PC-9 (cell line): ENCODE data around the gene ZNF75A. TPM values are rescaled to one million over a fixed set of nuclear protein-coding genes. Genes with fewer than 3 reads are reported as not detected.

ENCODE experiments used
- BruUV-seq: library from RNA; stranded (reverse); fragments of 400-500 nt; replicated peaks from 2 replicates; lab custom pipeline; 2021; lab: Mats Ljungman, UMichigan
- CTCF ChIA-PET: fragments of 300-600 bp; sonication (Branson Sonifier 250); formaldehyde crosslinking; loops from one replicate; lab custom pipeline; 2022; ENCODE audit warnings: antibody characterized with exemption; lab: Charles Lee
- POLR2A ChIA-PET: fragments of 300-600 bp; sonication (Branson Sonifier 250); formaldehyde crosslinking; loops from one replicate; lab custom pipeline; 2022; ENCODE audit warnings: antibody characterized with exemption; ENCODE audit not compliant: unreplicated experiment; lab: Charles Lee
- DNase-seq, 2 experiments: peaks; one replicate each; pipeline versions ENCODE4 v3.0.0 to v3.0.0-alpha.2; 2015 to 2022; ENCODE audit warnings: mixed read lengths in 1 of 2
- H2AFZ ChIP-seq: fragments of 200-600 bp; sonication (generic); 2 replicates; pipeline ENCODE4 v1.8.1; 2017; ENCODE audit warnings: antibody characterized with exemption
- H3F3A ChIP-seq: fragments of 200-600 bp; sonication (generic); 2 replicates; pipeline ENCODE4 v1.8.1; 2017; ENCODE audit warnings: antibody characterized with exemption, mild to moderate bottlenecking, low read depth; ENCODE audit not compliant: insufficient read depth
- H3K27ac ChIP-seq: fragments of 200-600 bp; sonication (generic); 2 replicates; pipeline ENCODE4 v1.6.1; 2016; ENCODE audit warnings: mixed run types
- H3K27me3 ChIP-seq: fragments of 200-600 bp; sonication (generic); 2 replicates; pipeline ENCODE4 v1.6.1; 2016; ENCODE audit warnings: low read depth, mixed run types; ENCODE audit not compliant: insufficient read depth
- H3K36me3 ChIP-seq: fragments of 200-600 bp; sonication (generic); 2 replicates; pipeline ENCODE4 v1.6.1; 2016; ENCODE audit warnings: low read depth, mixed run types
- H3K4me1 ChIP-seq: fragments of 200-600 bp; sonication (generic); replicated peaks from 2 replicates; pipeline ENCODE4 v1.6.1; 2016; ENCODE audit warnings: mixed run types; ENCODE audit not compliant: insufficient read depth
- H3K4me2 ChIP-seq: fragments of 200-600 bp; sonication (generic); 2 replicates; pipeline ENCODE4 v1.6.1; 2017; ENCODE audit warnings: mixed run types
- H3K4me3 ChIP-seq: fragments of 200-600 bp; sonication (generic); 2 replicates; pipeline ENCODE4 v1.6.1; 2016; ENCODE audit warnings: mixed run types
- H3K79me2 ChIP-seq: fragments of 200-600 bp; sonication (generic); 2 replicates; pipeline ENCODE4 v1.6.1; 2017; ENCODE audit warnings: low read depth, mixed run types
- H3K9me2 ChIP-seq: fragments of 200-600 bp; sonication (generic); 2 replicates; pipeline ENCODE4 v1.8.1; 2017; ENCODE audit warnings: mild to moderate bottlenecking; ENCODE audit not compliant: insufficient read depth
- H3K9me3 ChIP-seq: fragments of 200-600 bp; sonication (generic); 2 replicates; pipeline ENCODE4 v1.8.1; 2016; ENCODE audit warnings: low read depth; ENCODE audit not compliant: insufficient read depth
- H4K20me1 ChIP-seq: fragments of 200-600 bp; sonication (generic); 2 replicates; pipeline ENCODE4 v1.8.1; 2017; ENCODE audit not compliant: insufficient read depth
- CTCF ChIP-seq: fragments of 200-600 bp; sonication (generic); conservative IDR thresholded peaks from 2 replicates; pipeline ENCODE4 v1.6.1; 2017; ENCODE audit warnings: mixed run types, antibody characterized with exemption, mild to moderate bottlenecking, moderate library complexity
- EZH2 ChIP-seq: fragments of 200-600 bp; sonication (generic); IDR thresholded peaks from 2 replicates; pipeline ENCODE4 v1.8.0; 2017; ENCODE audit warnings: antibody characterized with exemption, low read depth
- intact Hi-C: fragments of 100-400 bp; cut with micrococcal nuclease; formaldehyde crosslinking; loops from one replicate; pipeline ENCODE4 v1.10.0; 2022; ENCODE audit not compliant: unreplicated experiment
- total RNA-seq: library from RNA; stranded (reverse); gene quantifications from 2 replicates; pipeline ENCODE4 v1.2.3, GENCODE V29; 2021

ZNF75A gene
- total RNA-seq, 1 experiment from 2014 or later, result 35.2 TPM

GRCh38 chr16:3355589-3355988 is 50.3 kb downstream of the ZNF75A start, which contains the start of gene OR2C1:
Gene OR2C1, plus strand, starts transcription at chr16:3355889. Its CDS starts 52 bp downstream, at chr16:3355941.
- no peak within 1 kb of the TSS for H3K4me3 ChIP-seq
- H3K79me2 ChIP-seq, result no peaks in the 10 kb centered on the region
- H3K9me2 ChIP-seq, result no peaks in the 10 kb centered on the region; the same call in 1 of the 2 replicates
- H3F3A ChIP-seq, result no peaks in the 10 kb centered on the region
- H3K27me3 ChIP-seq, result peaks cover 82% of the 10 kb centered on the region
- BruUV-seq, result no TSS peak
- no peak within 1 kb of the TSS for H2AFZ ChIP-seq
- ChIA-PET CTCF (no interaction called here), POLR2A (no interaction called here)
- no peaks in the 10 kb centered on the region for H3K4me1 ChIP-seq
- H3K36me3 ChIP-seq, result no peaks in the 10 kb centered on the region
- no peaks in the 10 kb centered on the region for H3K9me3 ChIP-seq
- H4K20me1 ChIP-seq, result no peaks in the 10 kb centered on the region
- TF ChIP-seq EZH2, result no peak
- no peak for TF ChIP-seq CTCF
- no peak for DNase-seq
- no peak within 1 kb of the TSS for H3K4me2 ChIP-seq
- H3K27ac ChIP-seq, result no peak within 1 kb of the TSS
- intact Hi-C loops, result no loop called here

GRCh38 chr16:3356118-3356517 is 50.8 kb downstream of the ZNF75A start:
- H3K9me3 ChIP-seq, result no peaks in the 10 kb centered on the region
- H3K4me3 ChIP-seq, result no peak overlapping the region
- POLR2A ChIA-PET, result no interaction called here
- H3K4me2 ChIP-seq, result no peak overlapping the region
- CTCF ChIA-PET, result no interaction called here
- H3K4me1 ChIP-seq, result no peaks in the 10 kb centered on the region
- BruUV-seq, result no TSS peak
- H4K20me1 ChIP-seq, result no peaks in the 10 kb centered on the region
- no peaks in the 10 kb centered on the region for H3F3A ChIP-seq
- H3K9me2 ChIP-seq, result no peaks in the 10 kb centered on the region; the same call in 1 of the 2 replicates
- H2AFZ ChIP-seq, result no peak overlapping the region
- H3K36me3 ChIP-seq, result no peaks in the 10 kb centered on the region
- no peaks in the 10 kb centered on the region for H3K79me2 ChIP-seq
- H3K27ac ChIP-seq, result no peak overlapping the region
- no peak for DNase-seq
- no peak for TF ChIP-seq EZH2
- no peak for TF ChIP-seq CTCF
- H3K27me3 ChIP-seq, result peaks cover 84% of the 10 kb centered on the region
- intact Hi-C loops, result no loop called here

- TF ChIP-seq CTCF (no peak), EZH2 (no peak)
- Histone ChIP-seq H3F3A (no peaks in the 10 kb centered on the region), H3K9me2 (no peaks in the 10 kb centered on the region; the same call in 1 of the 2 replicates), H4K20me1 (no peaks in the 10 kb centered on the region), H2AFZ (no peak overlapping the region), H3K4me3 (no peak overlapping the region), H3K36me3 (no peaks in the 10 kb centered on the region), H3K9me3 (no peaks in the 10 kb centered on the region), H3K79me2 (no peaks in the 10 kb centered on the region), H3K27me3 (peaks cover 88% of the 10 kb centered on the region), H3K4me1 (no peaks in the 10 kb centered on the region), H3K4me2 (no peak overlapping the region), H3K27ac (no peak overlapping the region)
- intact Hi-C loops, result no loop called here
- BruUV-seq, result no TSS peak
- ChIA-PET CTCF (no interaction called here), POLR2A (no interaction called here)
- DNase-seq, result no peak
These were observed 53.6 kb downstream of the ZNF75A start for GRCh38 chr16:3358871-3359270.
